Right kidney (tissue), 1 donor: ENCODE results near the gene PLCD3.

Source experiments
- DNase-seq: peaks from one replicate; pipeline ENCODE4 v3.0.0-alpha.2; 2016

PLCD3 gene

GRCh38 chr17:45067637-45068036 is 64.7 kb downstream of the PLCD3 start:
- no peak for DNase-seq

GRCh38 chr17:45063198-45063597 is 69.1 kb downstream of the PLCD3 start:
- DNase-seq: no peak

- no peak for DNase-seq
These were observed 70.6 kb downstream of the PLCD3 start for GRCh38 chr17:45061606-45062205.

GRCh38 chr17:45060797-45061605 is 71.3 kb downstream of the PLCD3 start, which contains the start of gene NMT1:
Gene NMT1 (plus strand): TSS chr17:45061317. CDS start chr17:45061330, 13 bp downstream.
- peak; percentile 100 for DNase-seq

GRCh38 chr17:45060382-45060796 is 71.9 kb downstream of the PLCD3 start:
- DNase-seq: no peak
